CD14-positive monocyte (primary cell): Measurements from ENCODE around the gene SCGB1D2. TPM values are rescaled to one million over a fixed set of nuclear protein-coding genes. Genes with fewer than 3 reads are reported as not detected.

Source experiments
- DNase-seq, 3 donors: peaks; one replicate each; pipeline ENCODE4 v3.0.0-alpha.2; 2011 to 2022
- H2AFZ ChIP-seq: 2 replicates; pipeline ENCODE4 v1.6.0; 2012; ENCODE audit warnings: mild to moderate bottlenecking, low read depth, low read length, inconsistent platforms; ENCODE audit not compliant: insufficient read depth, poor library complexity, severe bottlenecking
- H3K27ac ChIP-seq, 2 donors: 1 replicate in 1 of 2; 2 replicates in 1 of 2; pipeline ENCODE4 v1.5.1; 2012 to 2013; ENCODE audit warnings: low read length in 2 of 2, control low read depth in 1 of 2, inconsistent platforms in 1 of 2, low read depth in 1 of 2, mild to moderate bottlenecking in 1 of 2
- H3K27me3 ChIP-seq, 2 donors: one replicate each; pipeline versions ENCODE4 v1.6.0 to v1.6.1; 2011 to 2013; ENCODE audit warnings: low read length in 2 of 2; ENCODE audit not compliant: control insufficient read depth in 2 of 2, insufficient read depth in 2 of 2
- H3K36me3 ChIP-seq, 2 donors: replicated peaks in 1 of 2; 1 replicate in 1 of 2; 2 replicates in 1 of 2; pipeline versions ENCODE4 v1.5.1 to v1.6.1; 2012 to 2013; ENCODE audit warnings: low read length in 2 of 2, control low read depth in 1 of 2, inconsistent platforms in 1 of 2, mild to moderate bottlenecking in 1 of 2; ENCODE audit not compliant: insufficient read depth in 2 of 2, control insufficient read depth in 1 of 2
- H3K4me1 ChIP-seq, 2 donors: 1 replicate in 1 of 2; 2 replicates in 1 of 2; pipeline versions ENCODE4 v1.5.1 to v1.6.1; 2012 to 2013; ENCODE audit warnings: low read length in 2 of 2, control low read depth in 1 of 2, inconsistent platforms in 1 of 2, mild to moderate bottlenecking in 1 of 2, moderate library complexity in 1 of 2; ENCODE audit not compliant: insufficient read depth in 2 of 2, control insufficient read depth in 1 of 2
- H3K4me2 ChIP-seq: replicated peaks from 2 replicates; pipeline ENCODE3; 2012; ENCODE audit warnings: low read length, moderate library complexity, mild to moderate bottlenecking; ENCODE audit not compliant: poor library complexity, severe bottlenecking; ENCODE audit errors: extremely low read depth
- H3K4me3 ChIP-seq, 3 experiments: fragments of 200-600 bp in 1 of 3; sonication (generic) in 1 of 3; replicated peaks in 1 of 3; 1 replicate in 2 of 3; 2 replicates in 1 of 3; pipeline ENCODE4 v1.5.1; 2011 to 2013; ENCODE audit warnings: low read length in 3 of 3, mild to moderate bottlenecking in 3 of 3, control low read depth in 2 of 3, low read depth in 2 of 3, inconsistent platforms in 1 of 3, moderate library complexity in 1 of 3
- H3K79me2 ChIP-seq: 2 replicates; pipeline ENCODE4 v1.6.0; 2012; ENCODE audit warnings: mild to moderate bottlenecking, control low read depth, inconsistent platforms, low read length, moderate library complexity; ENCODE audit not compliant: insufficient read depth
- H3K9ac ChIP-seq: 2 replicates; pipeline ENCODE4 v1.6.0; 2017; ENCODE audit warnings: low read length, mild to moderate bottlenecking; ENCODE audit not compliant: insufficient read depth, poor library complexity, severe bottlenecking
- H3K9me3 ChIP-seq, 2 donors: replicated peaks in 1 of 2; 1 replicate in 1 of 2; 2 replicates in 1 of 2; pipeline versions ENCODE4 v1.5.1 to v1.6.1; 2012 to 2013; ENCODE audit warnings: low read length in 2 of 2, control low read depth in 1 of 2; ENCODE audit not compliant: control insufficient read depth in 1 of 2, insufficient read depth in 1 of 2
- H4K20me1 ChIP-seq: 2 replicates; pipeline ENCODE4 v1.6.0; 2012; ENCODE audit warnings: mild to moderate bottlenecking, low read length, control low read depth, moderate library complexity; ENCODE audit not compliant: insufficient read depth
- H3K27ac Mint-ChIP-seq, 7 donors: one replicate each; pipeline ENCODE4 v1.8.0; 2020; ENCODE audit warnings: mild to moderate bottlenecking in 7 of 7, mixed read lengths in 7 of 7, moderate library complexity in 6 of 7, inconsistent platforms in 2 of 7
- H3K27me3 Mint-ChIP-seq, 3 donors: one replicate each; pipeline ENCODE4 v1.8.0; 2021 to 2022; ENCODE audit warnings: low read depth in 3 of 3, mild to moderate bottlenecking in 3 of 3, mixed read lengths in 3 of 3, moderate library complexity in 3 of 3, inconsistent platforms in 1 of 3
- H3K36me3 Mint-ChIP-seq, 2 donors: one replicate each; pipeline ENCODE4 v1.8.0; 2020; ENCODE audit warnings: mixed read lengths in 2 of 2, inconsistent platforms in 1 of 2, mild to moderate bottlenecking in 1 of 2
- H3K4me1 Mint-ChIP-seq: one replicate; pipeline ENCODE4 v1.8.0; 2020; ENCODE audit warnings: mild to moderate bottlenecking, mixed read lengths
- H3K4me3 Mint-ChIP-seq, 2 donors: one replicate each; pipeline ENCODE4 v1.8.0; 2020; ENCODE audit warnings: mild to moderate bottlenecking in 2 of 2, mixed read lengths in 2 of 2, moderate library complexity in 1 of 2
- H3K9me3 Mint-ChIP-seq, 7 donors: one replicate each; pipeline ENCODE4 v1.8.0; 2020 to 2022; ENCODE audit warnings: mixed read lengths in 7 of 7, mild to moderate bottlenecking in 6 of 7, moderate library complexity in 6 of 7, inconsistent platforms in 2 of 7
- WGBS: methylation state at CpG from one replicate; pipeline ENCODE4 v1.1.5; 2013; ENCODE audit warnings: missing lambda C conversion rate; ENCODE audit not compliant: insufficient coverage; 5-methylcytosine and 5-hydroxymethylcytosine counted together
- intact Hi-C, 2 donors: fragments of 100-400 bp; cut with micrococcal nuclease; formaldehyde crosslinking; loops; one replicate each; pipeline versions ENCODE4 v1.15.0 to v1.15.1; 2023
- polyA plus RNA-seq, 3 donors: library from polyadenylated mRNA; depleted of rRNA in 1 of 3; unstranded in 2 of 3; stranded (reverse) in 1 of 3; fragments of 300-500 nt in 2 of 3; fragments of >200 nt in 1 of 3; fragmentation: Illumina TruSeq in 2 of 3; gene quantifications; 1 replicate in 2 of 3; 2 replicates in 1 of 3; pipeline ENCODE4 v1.2.3, GENCODE V29; 2012 to 2021
- TF ChIP-seq, protein P1 (sequence below): fragments of 200-600 bp; IDR thresholded peaks from one replicate; pipeline ENCODE4 v1.8.0; 2022; ENCODE audit warnings: antibody characterized with exemption, mild to moderate bottlenecking

Gene SCGB1D2
- polyA plus RNA-seq, 3 donors, result not detected

GRCh38 chr11:62201376-62201775, 40.7 kb upstream of the SCGB1D2 start:
- Histone ChIP-seq H3K9me3 (no peaks in the 10 kb centered on the region), H3K4me3 (no peak overlapping the region), H3K27ac (no peak overlapping the region), H3K9ac (no peak overlapping the region), H3K27me3 (no peaks in the 10 kb centered on the region), H3K4me1 (no peaks in the 10 kb centered on the region), H4K20me1 (no peaks in the 10 kb centered on the region), H2AFZ (no peak overlapping the region), H3K4me2 (no peak overlapping the region), H3K36me3 (no peaks in the 10 kb centered on the region), H3K79me2 (no peaks in the 10 kb centered on the region)
- no peaks in the 10 kb centered on the region for H3K36me3 Mint-ChIP-seq
- WGBS, result 86% methylated on average over 2 of the region's 2 CpGs
- no peak overlapping the region for H3K27ac Mint-ChIP-seq
- no peak for DNase-seq
- H3K4me3 Mint-ChIP-seq, result no peak overlapping the region
- intact Hi-C loops, result no loop called here
- peaks cover 8 to 16% (median 9%) of the 10 kb centered on the region in 3 donors for H3K27me3 Mint-ChIP-seq
- no peaks in the 10 kb centered on the region for H3K9me3 Mint-ChIP-seq
- TF ChIP-seq, protein P1, sequence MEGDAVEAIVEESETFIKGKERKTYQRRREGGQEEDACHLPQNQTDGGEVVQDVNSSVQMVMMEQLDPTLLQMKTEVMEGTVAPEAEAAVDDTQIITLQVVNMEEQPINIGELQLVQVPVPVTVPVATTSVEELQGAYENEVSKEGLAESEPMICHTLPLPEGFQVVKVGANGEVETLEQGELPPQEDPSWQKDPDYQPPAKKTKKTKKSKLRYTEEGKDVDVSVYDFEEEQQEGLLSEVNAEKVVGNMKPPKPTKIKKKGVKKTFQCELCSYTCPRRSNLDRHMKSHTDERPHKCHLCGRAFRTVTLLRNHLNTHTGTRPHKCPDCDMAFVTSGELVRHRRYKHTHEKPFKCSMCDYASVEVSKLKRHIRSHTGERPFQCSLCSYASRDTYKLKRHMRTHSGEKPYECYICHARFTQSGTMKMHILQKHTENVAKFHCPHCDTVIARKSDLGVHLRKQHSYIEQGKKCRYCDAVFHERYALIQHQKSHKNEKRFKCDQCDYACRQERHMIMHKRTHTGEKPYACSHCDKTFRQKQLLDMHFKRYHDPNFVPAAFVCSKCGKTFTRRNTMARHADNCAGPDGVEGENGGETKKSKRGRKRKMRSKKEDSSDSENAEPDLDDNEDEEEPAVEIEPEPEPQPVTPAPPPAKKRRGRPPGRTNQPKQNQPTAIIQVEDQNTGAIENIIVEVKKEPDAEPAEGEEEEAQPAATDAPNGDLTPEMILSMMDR, result no peak
- H3K4me1 Mint-ChIP-seq, result peaks cover 4% of the 10 kb centered on the region

DNA sequence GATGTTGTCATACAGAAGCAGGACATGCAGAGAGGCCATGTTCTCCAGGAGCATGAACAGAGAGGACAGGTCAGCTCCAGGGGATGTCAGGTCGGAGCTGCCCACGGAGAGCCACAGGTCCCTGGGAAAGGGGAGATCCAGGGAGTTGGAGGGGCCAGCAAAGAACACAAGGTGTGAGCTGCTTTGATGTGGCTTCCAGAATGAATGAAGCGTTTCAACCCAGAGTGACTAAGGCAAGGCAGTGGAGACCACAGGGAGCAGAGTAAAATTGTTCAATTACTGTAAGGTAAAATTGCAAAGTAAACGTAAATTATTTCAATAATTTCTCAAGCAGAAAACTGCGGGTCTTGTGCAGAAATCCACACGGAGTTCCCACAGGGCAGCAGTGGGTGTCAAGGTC, 39.1 kb upstream of the SCGB1D2 start:
- WGBS, result 93% methylated on average over 5 of the region's 6 CpGs
- intact Hi-C loops, result no loop called here
- Mint-ChIP-seq H3K27ac (peak overlapping the region in 1 of 7 donors; percentile 8), H3K4me1 (peaks cover 4% of the 10 kb centered on the region), H3K27me3 (peaks cover 6 to 14% (median 7%) of the 10 kb centered on the region in 3 donors), H3K36me3 (no peaks in the 10 kb centered on the region), H3K4me3 (no peak overlapping the region), H3K9me3 (no peaks in the 10 kb centered on the region)
- no peaks in the 10 kb centered on the region for H3K4me1 ChIP-seq
- no peaks in the 10 kb centered on the region for H3K27me3 ChIP-seq
- no peaks in the 10 kb centered on the region for H4K20me1 ChIP-seq
- H3K9me3 ChIP-seq, result no peaks in the 10 kb centered on the region
- no peaks in the 10 kb centered on the region for H3K36me3 ChIP-seq
- no peak overlapping the region for H3K27ac ChIP-seq
- no peak overlapping the region for H3K4me3 ChIP-seq
- H3K9ac ChIP-seq, result no peak overlapping the region
- DNase-seq, result no peak
- no peaks in the 10 kb centered on the region for H3K79me2 ChIP-seq
- H2AFZ ChIP-seq, result no peak overlapping the region
- TF ChIP-seq, protein P1, result no peak
- no peak overlapping the region for H3K4me2 ChIP-seq
